Measurements from ENCODE around the gene LPCAT1.
"Not testable (repeated sequence)": the region's sequence is repeated elsewhere in the genome, so short reads cannot be mapped to it uniquely, and the experiment has no call there.

The LPCAT1 gene

GRCh38 chr5:1465117-1465516 lies 58.6 kb downstream of the LPCAT1 start:
- DNase-seq (ENCODE audit: low spot score): no peak

- DNase-seq (ENCODE audit: low spot score): no peak
These were observed 59.2 kb downstream of the LPCAT1 start for GRCh38 chr5:1464511-1464910.

GRCh38 chr5:1464096-1464446 lies 59.7 kb downstream of the LPCAT1 start:
- DNase-seq (ENCODE audit: low spot score): no peak

- no peak for DNase-seq (ENCODE audit: low spot score)
These were observed 60.2 kb downstream of the LPCAT1 start for GRCh38 chr5:1463326-1464095.

GRCh38 chr5:1462358-1462757 lies 61.4 kb downstream of the LPCAT1 start:
- DNase-seq (ENCODE audit: low spot score): no peak

GRCh38 chr5:1461396-1461795 lies 62.4 kb downstream of the LPCAT1 start:
- no peak for DNase-seq (ENCODE audit: low spot score)

GRCh38 chr5:1460054-1460682 lies 63.6 kb downstream of the LPCAT1 start:
- DNase-seq (ENCODE audit: low spot score): no peak

- not testable (repeated sequence) for DNase-seq (ENCODE audit: low spot score)
These were observed 64.3 kb downstream of the LPCAT1 start for GRCh38 chr5:1459435-1459834.

GRCh38 chr5:1456110-1456881 lies 67.5 kb downstream of the LPCAT1 start:
- DNase-seq (ENCODE audit: low spot score): not testable (repeated sequence)

- no peak for DNase-seq (ENCODE audit: low spot score)
These were observed 70.1 kb downstream of the LPCAT1 start for GRCh38 chr5:1453613-1454012.

GRCh38 chr5:1449081-1449630 lies 74.6 kb downstream of the LPCAT1 start:
- no peak for DNase-seq (ENCODE audit: low spot score)

GRCh38 chr5:1448511-1449011 lies 75.2 kb downstream of the LPCAT1 start:
- no peak for DNase-seq (ENCODE audit: low spot score)

- no peak for DNase-seq (ENCODE audit: low spot score)
These were observed 75.9 kb downstream of the LPCAT1 start for GRCh38 chr5:1447671-1448361.

GRCh38 chr5:1446602-1447343 lies 77.0 kb downstream of the LPCAT1 start:
- DNase-seq (ENCODE audit: low spot score): no peak

GRCh38 chr5:1445689-1446601 lies 77.8 kb downstream of the LPCAT1 start:
- no peak for DNase-seq (ENCODE audit: low spot score)

GRCh38 chr5:1445313-1445688 lies 78.5 kb downstream of the LPCAT1 start, which contains the start of gene SLC6A3:
Gene SLC6A3, minus strand, starts transcription at chr5:1445440. Its CDS starts 2,243 bp downstream, at chr5:1443197.
- DNase-seq (ENCODE audit: low spot score): no peak

GRCh38 chr5:1444361-1445189 lies 79.2 kb downstream of the LPCAT1 start:
- DNase-seq (ENCODE audit: low spot score): no peak

- no peak for DNase-seq (ENCODE audit: low spot score)
These were observed 79.8 kb downstream of the LPCAT1 start for GRCh38 chr5:1443991-1444360.

- DNase-seq (ENCODE audit: low spot score): no peak
These were observed 80.6 kb downstream of the LPCAT1 start for GRCh38 chr5:1443171-1443570.

All from hematopoietic multipotent progenitor cell treated with erythropoietin and hydrocortisone succinate and interleukin-3 and kit ligand, for 15 days (in vitro differentiated cells).